ENCODE results near the gene PCK1.

PCK1 gene

DNA sequence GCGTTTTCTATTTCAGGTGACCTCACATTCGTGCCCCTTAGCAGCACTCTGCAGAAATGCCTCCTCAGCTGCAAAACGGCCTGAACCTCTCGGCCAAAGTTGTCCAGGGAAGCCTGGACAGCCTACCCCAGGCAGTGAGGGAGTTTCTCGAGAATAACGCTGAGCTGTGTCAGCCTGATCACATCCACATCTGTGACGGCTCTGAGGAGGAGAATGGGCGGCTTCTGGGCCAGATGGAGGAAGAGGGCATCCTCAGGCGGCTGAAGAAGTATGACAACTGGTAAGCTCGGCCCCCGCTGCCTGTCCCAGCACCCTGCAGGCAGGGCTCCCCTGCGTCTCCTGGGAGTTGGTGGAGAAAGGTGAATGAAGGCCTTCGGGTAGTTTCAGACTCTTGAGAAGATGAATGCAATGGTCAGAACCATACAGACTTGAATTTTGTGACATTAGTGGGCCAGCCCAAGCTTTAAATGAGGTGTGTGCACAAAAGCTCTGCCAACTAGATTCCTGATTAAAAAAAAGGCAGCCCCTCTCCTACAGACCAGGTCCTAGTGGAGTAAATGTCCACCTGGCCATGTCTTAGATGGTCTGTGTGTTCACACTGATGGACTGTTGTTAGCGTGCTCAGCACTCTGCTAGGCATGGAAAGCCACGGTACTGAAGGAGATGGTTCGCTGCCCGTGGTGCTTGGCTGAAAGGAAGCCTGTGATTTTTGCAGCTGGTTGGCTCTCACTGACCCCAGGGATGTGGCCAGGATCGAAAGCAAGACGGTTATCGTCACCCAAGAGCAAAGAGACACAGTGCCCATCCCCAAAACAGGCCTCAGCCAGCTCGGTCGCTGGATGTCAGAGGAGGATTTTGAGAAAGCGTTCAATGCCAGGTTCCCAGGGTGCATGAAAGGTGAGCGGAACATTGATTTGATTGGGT, 708 bp downstream of the PCK1 start:
- no peak for DNase-seq

DNA sequence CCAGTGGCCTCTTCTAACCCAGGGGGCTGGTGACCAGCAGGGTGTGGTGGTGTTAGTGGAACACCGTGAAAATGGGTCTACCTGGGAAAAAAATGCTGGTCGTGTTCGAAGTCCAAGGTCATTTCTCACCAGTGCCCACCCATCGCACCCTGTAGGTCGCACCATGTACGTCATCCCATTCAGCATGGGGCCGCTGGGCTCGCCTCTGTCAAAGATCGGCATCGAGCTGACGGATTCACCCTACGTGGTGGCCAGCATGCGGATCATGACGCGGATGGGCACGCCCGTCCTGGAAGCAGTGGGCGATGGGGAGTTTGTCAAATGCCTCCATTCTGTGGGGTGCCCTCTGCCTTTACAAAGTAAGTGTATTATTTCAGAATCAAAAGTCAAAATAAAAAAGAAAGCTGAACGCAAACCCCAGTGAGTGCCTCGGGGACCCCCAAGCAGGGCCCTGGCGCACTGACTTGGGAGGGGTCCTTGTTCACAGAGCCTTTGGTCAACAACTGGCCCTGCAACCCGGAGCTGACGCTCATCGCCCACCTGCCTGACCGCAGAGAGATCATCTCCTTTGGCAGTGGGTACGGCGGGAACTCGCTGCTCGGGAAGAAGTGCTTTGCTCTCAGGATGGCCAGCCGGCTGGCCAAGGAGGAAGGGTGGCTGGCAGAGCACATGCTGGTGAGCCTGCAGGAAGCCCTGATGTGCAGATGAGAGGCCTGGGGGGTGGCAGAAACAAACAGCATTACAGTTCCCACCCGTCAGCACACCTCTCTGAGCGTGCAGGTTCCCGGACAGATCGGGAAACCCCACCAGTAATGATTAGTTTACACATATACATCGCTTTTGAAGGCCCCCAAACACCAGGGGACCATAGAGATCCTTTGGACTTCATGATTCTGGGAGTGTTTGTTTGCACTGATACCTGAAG, 1.9 kb downstream of the PCK1 start:
- no peak for DNase-seq

DNA sequence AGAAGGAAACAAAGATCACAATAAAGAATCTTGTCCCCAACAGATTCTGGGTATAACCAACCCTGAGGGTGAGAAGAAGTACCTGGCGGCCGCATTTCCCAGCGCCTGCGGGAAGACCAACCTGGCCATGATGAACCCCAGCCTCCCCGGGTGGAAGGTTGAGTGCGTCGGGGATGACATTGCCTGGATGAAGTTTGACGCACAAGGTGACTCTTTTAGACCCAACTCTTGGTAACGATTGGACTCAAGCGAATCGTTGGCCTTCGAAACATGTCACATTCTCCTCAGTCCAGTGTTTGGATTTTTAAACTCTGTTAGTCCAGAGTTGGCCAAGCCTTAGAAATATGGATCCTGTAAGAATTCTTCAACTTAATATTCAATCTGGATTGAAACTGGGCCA, 2.6 kb downstream of the PCK1 start:
- no peak for DNase-seq

DNA sequence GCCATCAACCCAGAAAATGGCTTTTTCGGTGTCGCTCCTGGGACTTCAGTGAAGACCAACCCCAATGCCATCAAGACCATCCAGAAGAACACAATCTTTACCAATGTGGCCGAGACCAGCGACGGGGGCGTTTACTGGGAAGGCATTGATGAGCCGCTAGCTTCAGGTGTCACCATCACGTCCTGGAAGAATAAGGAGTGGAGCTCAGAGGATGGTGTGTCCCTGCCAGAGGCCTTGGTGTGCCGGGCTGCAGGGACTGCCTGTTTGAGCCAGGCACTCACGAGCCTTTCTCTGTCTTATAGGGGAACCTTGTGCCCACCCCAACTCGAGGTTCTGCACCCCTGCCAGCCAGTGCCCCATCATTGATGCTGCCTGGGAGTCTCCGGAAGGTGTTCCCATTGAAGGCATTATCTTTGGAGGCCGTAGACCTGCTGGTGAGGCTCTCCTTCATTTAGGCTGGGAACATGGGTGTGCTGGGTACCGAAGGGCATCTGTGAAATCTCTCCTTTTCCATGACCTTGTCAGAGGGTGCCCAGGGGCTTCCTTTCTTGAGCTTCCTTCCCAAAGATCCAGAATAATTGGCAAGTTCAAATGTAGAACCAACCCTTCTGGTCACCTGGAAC, 3.4 kb downstream of the PCK1 start:
- no peak for DNase-seq

DNA sequence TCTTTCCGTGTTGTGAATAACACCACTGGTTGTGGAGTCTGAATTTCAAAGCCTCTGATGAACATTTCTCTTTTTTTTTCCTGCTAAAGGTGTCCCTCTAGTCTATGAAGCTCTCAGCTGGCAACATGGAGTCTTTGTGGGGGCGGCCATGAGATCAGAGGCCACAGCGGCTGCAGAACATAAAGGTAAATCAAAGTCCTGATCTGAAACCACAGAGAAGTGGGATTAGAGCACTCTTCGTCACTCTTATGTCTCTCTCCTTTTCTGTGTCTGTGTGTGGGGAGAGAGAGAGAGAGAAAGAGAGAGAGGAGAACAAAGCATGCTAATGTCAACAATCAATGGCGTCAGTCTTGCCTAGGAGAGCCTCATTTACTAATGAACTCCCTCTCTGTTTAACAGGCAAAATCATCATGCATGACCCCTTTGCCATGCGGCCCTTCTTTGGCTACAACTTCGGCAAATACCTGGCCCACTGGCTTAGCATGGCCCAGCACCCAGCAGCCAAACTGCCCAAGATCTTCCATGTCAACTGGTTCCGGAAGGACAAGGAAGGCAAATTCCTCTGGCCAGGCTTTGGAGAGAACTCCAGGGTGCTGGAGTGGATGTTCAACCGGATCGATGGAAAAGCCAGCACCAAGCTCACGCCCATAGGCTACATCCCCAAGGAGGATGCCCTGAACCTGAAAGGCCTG, 4.2 kb downstream of the PCK1 start:
- DNase-seq, result no peak

DNA sequence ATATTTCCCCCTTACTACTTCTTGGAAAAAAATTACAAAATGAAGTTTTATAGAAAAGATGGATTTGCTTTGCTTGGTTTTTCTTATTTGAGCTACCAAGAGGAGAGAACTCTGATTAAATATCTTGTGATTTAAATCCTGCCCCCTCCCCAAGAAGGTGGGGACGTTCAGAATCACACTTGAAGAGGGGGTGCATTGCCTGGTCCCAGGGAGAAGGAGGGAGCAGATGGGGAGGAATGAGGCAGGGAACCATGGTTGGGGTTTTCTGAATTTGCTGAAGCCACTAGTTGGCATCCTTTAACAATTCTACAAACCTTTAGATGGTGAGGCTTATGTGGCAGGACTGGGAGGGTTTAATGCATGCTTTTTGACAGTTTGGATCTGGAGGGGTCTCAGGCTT, 5.5 kb downstream of the PCK1 start:
- DNase-seq, result no peak

DNA sequence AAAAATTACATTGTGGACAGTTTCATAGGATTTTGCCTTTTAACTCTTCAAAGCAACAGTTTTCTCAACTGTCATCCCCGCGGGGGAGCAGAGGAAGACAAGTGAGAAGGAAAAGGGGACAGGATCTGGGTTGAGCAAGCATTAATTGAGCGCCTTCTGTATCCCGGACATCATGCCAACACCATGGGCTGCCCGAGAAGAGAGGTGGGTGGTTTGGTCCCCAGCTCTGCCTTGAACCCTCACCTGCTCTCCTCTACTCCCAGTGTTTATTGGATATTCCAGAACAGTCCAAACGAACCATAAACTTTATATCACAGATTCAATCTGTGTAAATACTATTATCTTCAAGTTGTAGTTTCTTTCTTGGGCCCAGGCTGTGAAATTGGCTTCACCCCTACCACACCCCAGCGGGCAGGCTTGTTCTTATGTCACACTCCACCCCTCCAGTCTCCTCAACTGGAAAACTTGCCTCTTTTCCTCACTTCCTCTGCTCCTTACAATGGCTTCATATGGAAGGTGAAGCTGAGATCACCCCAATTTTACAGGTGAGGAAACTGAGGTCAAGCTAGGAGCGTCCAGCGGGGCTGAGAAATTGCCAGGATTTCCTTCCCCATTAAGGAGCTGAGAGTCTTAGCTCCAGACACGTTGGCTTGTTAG, 6.0 kb downstream of the PCK1 start:
- no peak for DNase-seq

DNA sequence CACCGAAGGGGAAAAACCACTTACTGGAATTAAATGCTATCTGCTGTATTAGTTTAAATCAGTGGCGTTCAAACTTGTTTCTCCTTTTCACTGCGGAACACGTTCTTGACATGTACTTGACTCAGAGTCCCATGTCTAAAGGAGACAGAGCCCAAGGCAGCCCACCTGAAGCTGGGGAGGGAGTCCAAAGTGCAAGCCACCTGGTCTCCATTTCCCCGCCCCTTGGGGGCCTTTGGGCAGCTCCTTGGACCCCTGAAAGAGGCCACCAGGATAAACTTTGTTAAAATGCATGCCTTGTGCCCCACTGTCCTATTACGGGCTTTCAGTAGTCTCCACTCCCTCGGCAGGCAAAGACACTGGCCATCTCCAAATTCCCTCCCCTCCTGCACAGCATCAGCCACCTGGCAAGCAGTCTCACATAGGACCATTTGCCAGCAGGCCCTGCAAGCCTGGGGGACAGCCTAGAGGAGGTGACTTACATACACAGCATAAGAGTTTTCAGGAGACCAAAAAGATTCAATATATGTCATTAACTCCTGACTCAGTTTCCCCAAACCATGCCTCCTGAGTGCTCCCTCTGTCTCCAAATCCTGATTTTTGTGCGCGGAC, 6.7 kb downstream of the PCK1 start:
- no peak for DNase-seq

DNA sequence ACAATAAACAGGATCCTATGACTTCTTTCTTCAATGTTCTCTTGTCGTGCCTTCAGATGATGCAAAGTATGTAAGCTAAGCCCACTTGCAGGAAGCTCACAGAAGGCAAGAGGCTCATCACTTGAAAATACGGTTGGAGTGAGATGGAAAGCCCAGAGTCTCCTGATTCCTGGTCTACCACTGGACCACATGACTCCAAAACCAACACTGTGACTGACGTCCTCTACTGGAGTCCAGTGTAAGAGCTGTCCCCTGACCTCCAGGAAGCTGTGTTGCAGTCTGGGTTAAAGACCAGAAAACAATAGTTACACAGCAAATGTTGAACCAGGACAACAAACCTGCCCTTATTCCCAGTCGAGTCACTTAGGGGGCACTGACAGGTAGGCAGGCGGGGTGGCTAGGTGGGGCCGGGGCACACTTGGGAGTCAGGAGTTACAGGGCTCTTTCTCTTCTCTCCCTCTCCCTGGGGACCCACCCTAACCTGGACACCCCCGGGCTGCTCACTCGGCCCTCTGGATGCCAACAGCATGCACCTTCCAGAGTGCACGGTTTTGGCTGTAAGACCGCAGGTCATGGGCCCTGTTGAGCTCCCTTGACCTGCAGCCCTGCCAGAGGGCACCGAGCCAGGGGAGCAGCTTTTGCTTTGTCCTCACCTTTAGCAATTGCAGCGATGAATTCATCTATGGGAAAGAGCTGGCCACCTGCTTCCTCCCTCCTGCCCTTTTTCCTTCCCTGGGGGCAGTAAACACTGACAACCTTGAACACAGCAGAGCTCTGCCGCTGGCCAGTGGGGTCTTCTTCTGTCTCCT, 7.4 kb downstream of the PCK1 start:
- no peak for DNase-seq

DNA sequence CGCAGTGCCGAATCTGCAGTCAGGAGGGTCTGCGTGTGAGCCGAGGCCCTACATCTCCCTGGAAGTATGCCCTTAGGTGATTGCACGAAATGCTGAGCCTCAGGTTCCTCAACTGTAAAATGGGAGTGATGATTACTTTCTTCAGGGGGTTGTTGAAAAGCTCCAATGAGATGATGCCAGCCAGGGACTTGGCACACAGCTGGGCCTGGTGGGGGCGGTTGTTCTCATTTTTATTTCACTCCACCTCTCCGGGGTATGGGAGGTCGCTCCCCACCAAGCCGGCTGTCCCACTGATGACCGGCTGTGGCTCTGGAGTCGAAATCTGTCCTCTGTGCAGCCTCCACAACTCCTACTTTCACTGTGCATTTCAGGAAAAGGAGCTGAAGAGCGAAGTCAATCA, 8.1 kb downstream of the PCK1 start:
- no peak for DNase-seq

DNA sequence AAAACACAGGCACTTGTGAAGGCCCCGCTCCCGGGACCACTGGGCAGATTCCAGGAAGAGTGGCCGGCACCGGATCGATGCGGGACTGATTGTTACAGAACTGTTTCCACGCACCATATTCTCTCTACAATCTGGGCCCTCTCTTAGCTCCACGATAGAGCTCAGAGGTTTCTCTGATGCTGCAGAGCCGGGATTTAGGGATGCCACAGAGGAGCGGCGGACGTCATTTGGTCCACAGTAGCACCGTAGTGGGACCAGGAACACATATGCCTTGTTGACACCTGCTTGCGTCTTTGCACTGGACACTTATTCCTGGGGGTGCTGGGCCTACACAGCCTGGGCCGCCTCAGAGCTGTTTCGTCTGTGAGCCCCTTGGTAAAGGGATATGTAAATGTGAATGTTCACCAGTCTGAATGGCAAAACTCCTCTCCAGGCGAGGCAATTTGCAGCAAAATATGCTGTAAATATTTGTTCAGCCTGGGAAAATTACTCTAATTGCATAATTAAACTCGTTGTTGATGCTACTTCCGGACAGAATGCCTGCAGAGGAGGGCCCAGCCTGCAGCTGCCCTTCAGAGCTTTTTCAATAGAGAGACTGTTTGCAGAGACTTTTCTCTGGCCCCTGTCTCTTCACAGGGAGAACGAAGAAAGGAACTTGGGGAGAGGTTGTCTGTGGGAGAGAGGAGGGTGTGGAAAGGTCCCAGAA, 9.4 kb downstream of the PCK1 start:
- no peak for DNase-seq

DNA sequence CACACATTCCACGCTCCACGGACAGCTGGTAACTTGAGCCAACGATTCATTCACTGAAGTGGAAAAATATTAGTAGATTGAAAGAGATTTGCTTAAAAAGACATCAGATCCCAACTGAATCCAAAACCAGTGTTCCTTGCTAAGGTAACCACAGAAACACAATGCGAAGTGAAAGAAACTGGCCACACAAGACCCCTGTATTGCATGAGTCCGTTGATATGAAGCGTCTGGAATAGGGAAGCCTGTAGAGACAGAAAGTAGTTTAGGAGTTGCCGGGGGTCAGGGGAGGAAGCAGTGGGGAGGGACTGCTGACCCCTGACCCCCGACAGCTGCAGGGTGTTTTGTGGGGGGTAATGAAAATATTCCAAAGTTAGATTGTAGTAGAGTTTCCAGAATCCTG, 10.0 kb downstream of the PCK1 start:
- DNase-seq, result no peak

DNA sequence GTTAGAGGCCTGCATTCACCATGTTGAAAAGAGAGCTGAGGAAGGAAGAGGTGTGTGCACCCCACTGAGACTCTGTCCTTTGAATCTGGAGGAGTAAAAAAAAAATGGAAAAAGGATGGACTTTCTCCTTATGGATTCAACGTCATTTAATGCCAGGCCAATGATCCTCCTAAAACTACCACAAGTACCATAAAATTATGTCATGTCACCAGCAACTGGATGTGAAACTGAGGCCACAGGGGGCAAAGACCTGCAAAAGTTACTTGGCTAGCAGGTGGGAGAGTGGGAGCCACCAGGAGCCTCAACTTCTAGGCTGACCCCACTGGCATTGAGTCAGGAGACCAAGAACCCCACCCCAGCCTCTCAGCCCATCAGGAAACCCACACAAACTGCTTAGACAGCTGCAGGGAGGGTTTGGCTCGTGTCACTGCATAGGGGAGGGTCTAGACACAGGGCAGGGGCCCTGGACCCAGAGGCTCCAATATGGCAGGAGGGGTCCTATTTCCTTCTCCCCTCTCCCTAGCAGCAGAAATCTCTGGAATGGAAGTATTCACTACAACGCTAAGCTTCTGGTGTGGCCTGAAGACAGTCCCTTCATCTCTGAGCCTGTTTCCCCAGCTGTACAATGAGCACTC, 11.0 kb downstream of the PCK1 start:
- no peak for DNase-seq

DNA sequence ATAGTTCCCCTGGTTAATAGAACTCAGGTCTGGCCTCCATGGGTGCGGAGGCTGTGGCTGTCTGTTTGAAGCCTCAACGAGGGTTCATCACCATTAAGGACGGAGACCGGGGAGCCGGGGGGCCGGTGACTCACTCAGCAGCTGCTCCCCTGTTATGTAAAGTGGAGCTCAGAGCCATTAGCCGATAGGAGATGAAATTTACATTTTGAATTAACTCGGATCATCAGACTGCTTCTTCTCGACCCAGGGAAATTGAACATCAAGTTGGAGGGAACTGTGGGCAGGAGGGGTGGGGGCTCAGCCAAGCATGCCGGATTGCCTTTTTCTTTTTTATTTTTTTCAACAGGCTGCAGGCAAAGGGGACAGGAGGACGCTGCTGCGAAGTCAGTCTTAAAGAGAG, 12.3 kb downstream of the PCK1 start:
- DNase-seq, result no peak

DNA sequence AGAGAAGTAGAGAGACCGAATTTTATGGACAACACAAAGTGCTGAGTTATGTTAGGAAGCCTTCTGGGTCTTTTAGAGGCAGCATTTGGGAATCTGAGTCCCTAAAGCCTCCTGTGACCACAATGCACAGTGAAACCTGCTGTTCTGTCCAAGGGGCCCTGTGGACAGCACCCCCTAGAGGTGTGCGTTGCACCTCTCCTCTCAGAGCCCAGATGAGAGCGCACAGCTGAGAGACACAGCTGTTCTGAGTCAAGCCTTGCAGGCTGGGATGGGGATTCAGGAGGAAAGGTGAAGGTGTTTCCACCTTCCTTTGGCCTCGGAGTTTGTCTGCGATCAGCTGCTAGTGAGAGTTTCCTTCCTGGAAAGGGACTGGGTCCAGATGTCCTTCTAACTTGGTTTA, 13.0 kb downstream of the PCK1 start:
- no peak for DNase-seq

DNA sequence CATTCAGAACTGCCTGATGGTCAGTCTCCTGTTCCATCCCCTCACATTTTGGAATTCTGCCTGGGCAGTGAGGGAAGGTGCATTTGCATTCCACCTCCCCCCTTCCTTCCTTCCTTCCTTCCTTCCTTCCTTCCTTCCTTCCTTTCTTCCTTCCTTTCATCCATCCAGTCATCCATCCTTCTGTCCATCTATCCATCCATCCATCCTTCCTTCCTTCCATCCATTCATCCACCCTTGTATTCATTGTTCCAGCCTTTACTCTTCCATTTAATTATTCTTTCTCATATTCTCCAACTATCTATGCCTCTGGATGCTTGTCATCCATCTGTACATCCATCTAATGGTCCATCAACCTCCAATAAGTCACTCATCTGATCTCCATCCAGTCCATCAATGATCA, 14.0 kb downstream of the PCK1 start:
- DNase-seq, result no peak

DNA sequence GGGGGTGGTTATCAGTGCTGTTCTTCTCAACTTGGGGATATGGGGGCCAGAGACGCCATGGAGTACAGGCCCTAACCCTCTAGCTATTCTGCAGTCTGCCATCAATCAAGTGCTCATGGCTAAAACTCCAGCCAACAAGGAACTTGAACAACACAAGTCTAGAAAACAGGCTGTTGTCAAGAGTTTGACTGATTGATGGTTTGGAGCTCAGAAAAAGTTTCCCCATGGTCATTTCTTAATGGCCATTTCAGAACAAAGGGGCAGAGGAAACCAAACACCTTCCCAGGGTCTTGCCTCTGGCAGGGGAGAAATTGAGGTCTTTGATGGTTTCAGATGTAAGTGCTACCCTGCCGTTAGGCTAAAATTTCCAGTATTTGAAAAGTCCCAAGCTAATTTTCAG, 15.1 kb downstream of the PCK1 start:
- no peak for DNase-seq

DNA sequence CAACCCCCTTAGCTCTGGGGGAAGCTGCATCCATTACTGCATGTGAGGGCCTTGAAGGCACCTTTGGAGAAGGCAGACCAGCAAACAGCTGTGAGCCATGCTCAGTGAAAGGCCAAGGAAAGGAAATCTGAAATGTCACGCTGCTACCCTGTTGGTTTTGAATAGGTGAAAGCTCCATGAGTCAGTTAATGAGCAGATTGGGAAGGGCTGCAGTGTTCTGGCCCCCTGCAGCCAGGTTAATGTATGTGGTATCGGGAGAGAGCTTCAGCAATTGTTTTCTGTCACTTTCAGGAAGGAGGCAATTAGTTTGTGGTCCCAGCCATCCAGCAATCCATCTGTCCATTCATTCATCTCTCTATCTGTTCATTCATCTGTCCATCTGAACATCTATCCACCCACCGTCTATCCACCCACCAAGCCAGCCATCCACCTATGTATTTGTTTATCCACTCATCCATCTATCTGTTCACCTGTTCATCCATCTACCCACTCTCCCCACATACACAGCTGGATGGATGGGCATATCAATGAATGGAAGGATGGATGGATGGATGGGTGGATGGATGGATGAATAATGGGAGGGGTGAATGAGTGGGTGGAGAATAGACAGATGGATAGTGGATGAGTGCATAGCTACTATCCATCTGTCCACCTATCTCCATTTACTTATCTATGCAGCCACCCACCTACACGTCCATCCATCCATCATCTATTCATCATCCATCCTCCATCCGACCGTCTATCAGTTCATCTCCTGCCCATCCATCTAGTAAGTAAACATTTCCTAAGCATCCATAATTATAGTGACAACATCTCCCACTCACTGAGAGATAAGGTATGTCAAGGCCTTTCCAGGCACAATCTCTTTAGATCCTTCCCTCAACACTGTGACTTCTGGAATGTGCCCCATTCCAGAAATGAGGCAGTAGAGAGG, 16.0 kb downstream of the PCK1 start:
- no peak for DNase-seq
